GM21423 (cell line): ENCODE measurements around the gene XKR8.

Experiments used
- ATAC-seq: cut with Tn5 transposase; IDR thresholded peaks from one replicate; pipeline ENCODE4 v1.9.1; 2021; ENCODE audit warnings: mild to moderate bottlenecking, moderate library complexity; ENCODE audit not compliant: unreplicated experiment

XKR8 gene

GRCh38 chr1:27955076-27955475 lies 4.7 kb upstream of the XKR8 start:
- ATAC-seq, result no peak

GRCh38 chr1:27956761-27957160 lies 3.0 kb upstream of the XKR8 start:
- no peak for ATAC-seq

GRCh38 chr1:27957655-27958054 lies 2.1 kb upstream of the XKR8 start:
- ATAC-seq, result no peak

- ATAC-seq, result no peak
Measured at GRCh38 chr1:27958513-27958912, 1.3 kb upstream of the XKR8 start.

- ATAC-seq, result no peak
Measured at GRCh38 chr1:27960762-27961645, 1.2 kb downstream of the XKR8 start.

GRCh38 chr1:27961646-27962221 lies 2.0 kb downstream of the XKR8 start:
- ATAC-seq, result no peak

GRCh38 chr1:27963393-27963792 lies 3.6 kb downstream of the XKR8 start:
- ATAC-seq, result no peak

GRCh38 chr1:27966402-27967105 lies 6.8 kb downstream of the XKR8 start:
- no peak for ATAC-seq

- no peak for ATAC-seq
Measured at GRCh38 chr1:27967106-27967883, 7.5 kb downstream of the XKR8 start.

- no peak for ATAC-seq
Measured at GRCh38 chr1:27967884-27968466, 8.2 kb downstream of the XKR8 start.

GRCh38 chr1:27968692-27969091 lies 8.9 kb downstream of the XKR8 start:
- ATAC-seq, result no peak

- no peak for ATAC-seq
Measured at GRCh38 chr1:27970401-27970800, 10.6 kb downstream of the XKR8 start.

GRCh38 chr1:27971674-27972073 lies 11.9 kb downstream of the XKR8 start:
- no peak for ATAC-seq

- ATAC-seq, result no peak
Measured at GRCh38 chr1:27972141-27972540, 12.4 kb downstream of the XKR8 start.

- no peak for ATAC-seq
Measured at GRCh38 chr1:27973771-27974416, 14.1 kb downstream of the XKR8 start.

GRCh38 chr1:27974417-27974781 lies 14.6 kb downstream of the XKR8 start:
- no peak for ATAC-seq

GRCh38 chr1:27979151-27979858 lies 19.5 kb downstream of the XKR8 start:
- ATAC-seq, result no peak

- ATAC-seq, result no peak
Measured at GRCh38 chr1:27979859-27980201, 20.1 kb downstream of the XKR8 start.

GRCh38 chr1:27980216-27980845 lies 20.6 kb downstream of the XKR8 start:
- ATAC-seq, result no peak
